Stimulated activated CD4-positive, alpha-beta T cell treated with anti-CD3 and anti-CD28 coated beads, TNF-alpha, amount 100 ng/mL, for 1 hour (primary cell): ENCODE results near the gene RETREG3.
A peak's percentile ranks its signal among the peaks of the same experiment; 100 is the strongest.

ENCODE experiments used
- DNase-seq, 3 donors: peaks; one replicate each; pipeline ENCODE4 v3.0.0-alpha.2; 2020; ENCODE audit warnings: low read depth in 3 of 3, low spot score in 1 of 3

RETREG3 gene

GRCh38 chr17:42536372-42537155 is 72.6 kb downstream of the RETREG3 start:
- DNase-seq = peak in 2 of 3 donors; percentile 30 to 54

- DNase-seq = peak; percentile 50 to 71 (median 56)
These were observed 73.2 kb downstream of the RETREG3 start, which contains the start of gene NAGLU for GRCh38 chr17:42536048-42536371. Gene NAGLU, plus strand, starts transcription at chr17:42536241. Its CDS starts 32 bp downstream, at chr17:42536273.

- no peak for DNase-seq
These were observed 73.8 kb downstream of the RETREG3 start for GRCh38 chr17:42535155-42536047.

GRCh38 chr17:42531455-42532354 is 77.5 kb downstream of the RETREG3 start:
- DNase-seq = peak in 2 of 3 donors; percentile 13 to 32

GRCh38 chr17:42530952-42531454 is 78.2 kb downstream of the RETREG3 start:
- no peak for DNase-seq
